HG02588 (cell line): Measurements from ENCODE around the gene PAFAH1B2.
"Not testable (repeated sequence)": the region's sequence is repeated elsewhere in the genome, so short reads cannot be mapped to it uniquely, and the experiment has no call there.

Experiments
- ATAC-seq: cut with Tn5 transposase; IDR thresholded peaks from one replicate; pipeline ENCODE4 v1.9.1; 2021; ENCODE audit warnings: mild to moderate bottlenecking, moderate library complexity; ENCODE audit not compliant: unreplicated experiment

PAFAH1B2 gene

GRCh38 chr11:117201658-117202305, 57.7 kb downstream of the PAFAH1B2 start:
- ATAC-seq = no peak

- ATAC-seq = no peak
Observed at GRCh38 chr11:117202386-117203068, 58.4 kb downstream of the PAFAH1B2 start.

GRCh38 chr11:117203069-117203407, 59.0 kb downstream of the PAFAH1B2 start:
- ATAC-seq = no peak

DNA sequence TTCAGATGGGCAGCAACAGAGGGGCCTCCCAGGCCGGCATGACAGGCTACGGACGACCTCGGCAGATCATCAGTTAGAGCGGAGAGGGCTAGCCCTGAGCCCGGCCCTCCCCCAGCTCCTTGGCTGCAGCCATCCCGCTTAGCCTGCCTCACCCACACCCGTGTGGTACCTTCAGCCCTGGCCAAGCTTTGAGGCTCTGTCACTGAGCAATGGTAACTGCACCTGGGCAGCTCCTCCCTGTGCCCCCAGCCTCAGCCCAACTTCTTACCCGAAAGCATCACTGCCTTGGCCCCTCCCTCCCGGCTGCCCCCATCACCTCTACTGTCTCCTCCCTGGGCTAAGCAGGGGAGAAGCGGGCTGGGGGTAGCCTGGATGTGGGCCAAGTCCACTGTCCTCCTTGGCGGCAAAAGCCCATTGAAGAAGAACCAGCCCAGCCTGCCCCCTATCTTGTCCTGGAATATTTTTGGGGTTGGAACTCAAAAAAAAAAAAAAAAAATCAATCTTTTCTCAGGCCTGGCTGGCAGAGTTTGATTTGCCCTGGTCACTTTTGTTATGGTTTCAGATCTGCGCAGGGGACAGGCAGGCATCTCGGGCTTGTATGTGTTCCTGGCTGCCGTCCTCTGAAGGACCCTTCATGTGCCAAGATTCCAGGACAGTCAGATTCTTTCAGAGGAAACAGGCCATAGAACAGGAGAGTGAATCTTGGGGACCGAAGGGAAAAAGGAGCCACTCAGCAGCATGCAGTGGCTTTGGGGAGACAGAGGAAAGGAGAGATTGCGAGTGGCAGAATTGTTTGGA, 60.4 kb downstream of the PAFAH1B2 start:
- no peak for ATAC-seq

DNA sequence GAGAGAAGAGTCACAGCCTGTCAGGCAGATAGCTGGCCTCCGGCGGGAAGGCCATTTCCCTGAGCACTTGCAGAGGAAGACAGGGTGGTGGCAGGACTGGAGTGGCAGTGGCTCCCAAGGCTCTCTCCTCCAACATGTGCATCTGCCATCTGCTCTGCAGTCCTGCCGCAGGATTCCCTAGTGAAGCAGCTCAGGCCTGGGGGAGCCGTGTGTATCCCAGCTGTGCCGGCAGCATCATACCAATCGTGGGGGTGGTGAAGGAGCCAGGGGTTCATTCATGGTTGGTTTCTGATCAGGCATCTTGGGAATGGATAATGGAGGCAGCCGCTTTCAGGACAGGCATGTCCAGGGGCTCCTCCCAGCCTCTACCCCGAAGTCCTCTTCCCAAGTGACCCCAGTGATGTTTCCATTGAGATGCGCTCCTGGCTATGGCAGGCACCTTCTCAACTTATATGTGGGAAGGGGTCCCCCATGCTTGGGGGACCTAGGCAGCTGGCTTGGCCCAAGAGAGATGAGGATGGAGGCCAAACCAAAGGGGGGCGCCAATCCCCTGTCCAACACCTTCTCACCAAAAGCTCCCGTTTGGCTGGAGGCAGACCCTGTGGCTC, 61.2 kb downstream of the PAFAH1B2 start:
- no peak for ATAC-seq

DNA sequence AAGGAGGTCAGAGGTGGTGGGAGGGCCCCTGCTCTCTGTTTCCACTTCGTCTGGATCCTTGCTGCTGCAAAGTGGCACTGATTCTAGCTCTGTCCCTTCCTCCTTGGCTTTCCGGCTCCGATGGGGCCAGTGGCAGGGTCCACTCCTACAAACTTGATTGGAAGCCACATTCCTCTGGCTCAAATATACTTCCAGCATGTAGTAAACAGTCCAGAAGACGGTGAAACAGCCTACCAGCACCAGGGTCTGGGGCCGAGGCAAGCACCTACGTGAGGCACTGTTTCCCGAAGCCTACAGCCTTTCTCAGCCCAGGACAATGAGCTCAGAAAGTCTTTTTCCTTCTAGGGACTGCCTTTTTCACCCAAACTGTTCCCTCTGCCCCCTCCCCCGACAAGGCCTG, 62.0 kb downstream of the PAFAH1B2 start:
- ATAC-seq = not testable (repeated sequence)

GRCh38 chr11:117206859-117207258, 62.8 kb downstream of the PAFAH1B2 start:
- ATAC-seq = not testable (repeated sequence)

- not testable (repeated sequence) for ATAC-seq
Observed at GRCh38 chr11:117207481-117207880, 63.4 kb downstream of the PAFAH1B2 start.

GRCh38 chr11:117208710-117209109, 64.6 kb downstream of the PAFAH1B2 start:
- ATAC-seq = not testable (repeated sequence)

GRCh38 chr11:117209351-117210125, 65.5 kb downstream of the PAFAH1B2 start:
- ATAC-seq = not testable (repeated sequence)

- ATAC-seq = no peak
Observed at GRCh38 chr11:117210620-117211019, 66.5 kb downstream of the PAFAH1B2 start.

DNA sequence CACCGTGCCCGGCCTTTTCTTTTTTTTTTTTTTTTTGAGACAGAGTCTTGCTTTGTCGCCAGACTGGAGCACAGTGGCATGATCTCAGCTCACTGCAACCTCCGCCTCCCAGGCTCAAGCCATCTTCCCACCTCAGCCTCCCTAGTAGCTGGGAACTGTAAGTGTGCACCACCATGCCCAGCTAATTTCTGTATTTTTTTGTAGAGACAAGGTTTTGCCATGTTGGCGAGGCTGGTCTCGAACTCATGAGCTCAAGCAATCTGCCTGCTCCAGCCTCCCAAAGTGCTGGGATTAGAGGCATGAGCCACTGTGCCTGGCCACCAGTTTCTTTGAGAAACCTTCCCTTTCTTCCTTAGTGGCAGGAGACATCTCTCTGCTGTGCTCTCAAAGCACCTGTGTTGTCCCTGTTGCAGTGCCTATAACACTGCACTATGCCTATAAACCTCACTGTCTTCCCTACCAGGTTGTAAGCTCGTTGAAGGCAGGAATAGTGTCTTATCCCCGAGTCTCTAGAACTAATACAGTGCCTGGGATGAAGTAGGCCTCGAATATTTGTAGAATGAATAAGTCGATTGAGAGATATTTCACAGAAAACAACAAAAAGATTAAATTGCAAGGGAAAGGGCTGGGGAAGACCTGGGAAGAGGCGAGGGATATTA, 68.7 kb downstream of the PAFAH1B2 start:
- ATAC-seq = no peak

DNA sequence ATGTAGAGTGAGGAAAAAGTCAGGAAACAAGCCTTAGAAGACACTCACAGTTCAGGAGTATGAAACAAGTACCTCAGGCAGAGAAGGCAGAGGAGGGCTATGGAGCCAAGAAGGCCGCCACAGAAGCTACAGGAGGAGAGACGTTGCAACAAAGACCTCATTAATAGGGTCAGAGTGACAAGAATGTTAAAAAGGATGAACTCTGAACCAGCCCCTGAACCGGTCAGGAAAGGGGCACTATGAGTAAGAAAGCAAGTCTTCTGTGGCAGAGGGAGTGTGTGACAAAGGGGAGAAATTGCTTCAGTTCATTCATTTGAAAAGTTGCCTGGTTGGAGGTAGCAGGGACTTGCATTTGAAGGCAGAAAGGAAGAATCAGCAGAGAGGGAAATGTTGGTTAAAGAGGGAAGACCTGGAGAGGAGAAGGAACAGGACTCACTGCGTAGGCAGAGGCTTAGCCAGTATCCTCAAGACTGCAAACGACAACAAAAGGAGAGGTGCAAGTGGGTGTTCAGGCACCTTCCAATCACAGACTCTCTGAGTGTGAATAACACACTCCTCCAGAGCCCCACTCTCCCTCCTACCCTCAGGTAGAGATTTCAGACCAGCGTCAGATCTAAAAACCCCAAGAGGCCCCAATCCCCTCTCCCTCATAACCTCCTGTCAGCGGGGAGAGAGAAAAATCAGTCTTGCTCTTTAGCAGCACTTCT, 70.5 kb downstream of the PAFAH1B2 start:
- no peak for ATAC-seq

- ATAC-seq = no peak
Observed at GRCh38 chr11:117217141-117218084, 73.3 kb downstream of the PAFAH1B2 start.

DNA sequence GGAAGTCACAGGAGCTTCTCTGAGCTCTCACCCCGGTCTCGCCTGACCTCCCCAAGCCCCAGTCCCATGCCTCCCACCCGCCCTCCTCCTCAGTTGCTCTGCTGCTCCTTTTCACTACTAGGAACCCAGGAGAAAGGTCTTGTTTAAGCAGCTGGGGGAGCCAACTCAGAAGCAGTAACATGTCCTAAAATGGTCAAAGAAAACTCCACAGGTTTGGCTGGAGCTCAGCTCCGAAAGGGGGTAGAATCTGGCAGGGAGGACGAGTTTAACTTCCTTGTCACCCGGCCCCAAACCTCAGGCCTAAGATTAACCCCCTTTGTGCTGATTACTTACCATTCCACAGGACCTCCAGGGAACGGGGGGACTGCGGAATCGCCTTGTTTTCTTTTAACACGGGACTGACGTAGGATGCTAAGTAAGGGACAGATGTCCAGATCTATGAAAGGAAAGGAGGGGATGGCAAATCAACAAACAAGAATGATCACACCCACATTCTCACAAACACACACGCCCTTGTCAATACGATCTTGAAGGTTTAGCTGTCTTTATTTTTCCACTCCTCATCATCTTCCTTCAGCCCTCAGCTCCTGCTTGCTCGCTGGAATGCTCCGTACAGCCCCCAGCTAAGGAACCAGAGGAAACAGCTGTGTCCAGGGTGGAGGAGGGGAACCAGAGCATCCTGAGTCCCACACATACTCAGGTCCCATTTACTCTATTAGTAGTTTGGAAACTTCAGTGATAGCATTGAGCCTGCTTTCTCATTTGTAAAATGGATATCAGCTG, 74.2 kb downstream of the PAFAH1B2 start:
- ATAC-seq = no peak

- ATAC-seq = no peak
Observed at GRCh38 chr11:117219001-117219400, 74.9 kb downstream of the PAFAH1B2 start.

DNA sequence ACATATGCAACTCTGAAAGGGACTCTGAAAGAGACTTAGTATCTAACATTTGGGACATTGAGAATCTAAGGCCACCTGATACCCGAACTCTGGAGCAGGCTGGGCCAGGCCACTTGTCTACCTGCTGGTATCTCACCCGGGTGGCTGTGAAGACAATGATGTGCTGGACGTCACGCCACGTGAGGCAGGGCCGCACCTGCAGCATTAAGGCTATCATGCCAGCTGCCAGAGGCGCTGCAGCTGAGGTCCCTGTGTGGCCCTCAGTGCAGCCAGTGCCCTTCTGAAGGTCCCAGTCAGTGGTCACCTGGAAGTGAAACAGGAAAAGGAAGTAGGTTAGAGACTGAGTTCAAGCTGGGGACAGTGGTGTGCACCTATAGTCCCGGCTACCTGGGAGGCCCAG, 75.4 kb downstream of the PAFAH1B2 start:
- no peak for ATAC-seq

DNA sequence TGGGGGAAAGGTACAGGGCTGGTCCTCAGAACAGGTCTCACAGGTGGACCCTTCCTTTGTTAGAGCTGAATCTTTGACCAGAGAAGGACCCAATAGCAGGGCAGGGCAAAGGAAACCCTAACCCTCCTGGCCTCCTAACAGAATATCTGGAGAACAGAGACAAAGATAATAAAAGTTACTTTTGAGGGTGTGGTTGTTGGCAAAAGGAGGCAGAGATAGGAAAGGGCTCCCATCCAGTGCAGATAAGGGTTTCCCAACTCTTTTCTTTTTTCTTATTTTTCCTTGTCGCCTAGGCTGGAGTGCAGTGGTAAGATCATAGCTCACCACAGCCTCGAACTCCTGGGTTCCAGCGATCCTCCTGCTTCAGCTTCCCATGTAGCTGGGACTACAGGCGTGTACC, 75.9 kb downstream of the PAFAH1B2 start:
- ATAC-seq = no peak
